GM21367 (cell line): Measurements from ENCODE around the gene MDN1.
"Not testable (repeated sequence)": the region's sequence is repeated elsewhere in the genome, so short reads cannot be mapped to it uniquely, and the experiment has no call there.

Experiments
- ATAC-seq: cut with Tn5 transposase; IDR thresholded peaks from one replicate; pipeline ENCODE4 v1.9.1; 2021; ENCODE audit not compliant: unreplicated experiment

The MDN1 gene

DNA sequence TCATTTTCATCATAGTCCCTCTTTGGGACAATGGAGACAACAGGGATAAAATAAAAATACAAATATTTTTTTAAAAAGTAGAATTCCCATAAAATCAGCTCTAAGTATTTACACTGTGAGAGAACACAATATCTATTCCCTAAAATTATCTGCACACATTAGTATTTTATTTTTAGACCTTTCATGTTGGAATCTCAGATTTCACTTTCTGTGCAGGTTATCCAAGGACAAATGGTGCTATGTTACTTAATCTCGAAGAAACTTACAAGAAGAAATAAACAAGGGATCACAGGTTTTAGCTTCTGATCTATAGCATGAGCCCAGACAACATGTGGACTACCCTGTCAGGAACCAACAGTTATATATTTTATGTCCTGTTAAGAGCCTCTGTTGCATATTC lies 158.0 kb downstream of the MDN1 start:
- ATAC-seq, result no peak

DNA sequence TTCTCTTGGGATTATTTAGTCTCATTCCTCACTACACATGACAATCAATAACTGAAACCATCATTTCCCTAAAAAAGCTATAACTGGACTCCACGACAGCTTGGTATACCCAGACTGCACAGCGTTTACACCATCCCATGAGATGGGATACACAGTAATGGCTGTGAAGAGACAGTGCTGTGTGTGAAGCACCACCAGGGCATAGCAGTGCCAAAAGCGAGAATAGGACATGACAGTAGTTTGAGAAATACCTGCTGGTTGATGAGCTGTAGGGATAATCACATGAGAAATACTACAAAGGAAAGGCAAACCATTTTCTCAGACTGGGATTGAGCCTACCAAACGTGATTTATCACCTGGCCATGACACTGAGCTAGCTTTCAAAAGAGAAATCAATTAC lies 158.6 kb downstream of the MDN1 start:
- ATAC-seq, result no peak

DNA sequence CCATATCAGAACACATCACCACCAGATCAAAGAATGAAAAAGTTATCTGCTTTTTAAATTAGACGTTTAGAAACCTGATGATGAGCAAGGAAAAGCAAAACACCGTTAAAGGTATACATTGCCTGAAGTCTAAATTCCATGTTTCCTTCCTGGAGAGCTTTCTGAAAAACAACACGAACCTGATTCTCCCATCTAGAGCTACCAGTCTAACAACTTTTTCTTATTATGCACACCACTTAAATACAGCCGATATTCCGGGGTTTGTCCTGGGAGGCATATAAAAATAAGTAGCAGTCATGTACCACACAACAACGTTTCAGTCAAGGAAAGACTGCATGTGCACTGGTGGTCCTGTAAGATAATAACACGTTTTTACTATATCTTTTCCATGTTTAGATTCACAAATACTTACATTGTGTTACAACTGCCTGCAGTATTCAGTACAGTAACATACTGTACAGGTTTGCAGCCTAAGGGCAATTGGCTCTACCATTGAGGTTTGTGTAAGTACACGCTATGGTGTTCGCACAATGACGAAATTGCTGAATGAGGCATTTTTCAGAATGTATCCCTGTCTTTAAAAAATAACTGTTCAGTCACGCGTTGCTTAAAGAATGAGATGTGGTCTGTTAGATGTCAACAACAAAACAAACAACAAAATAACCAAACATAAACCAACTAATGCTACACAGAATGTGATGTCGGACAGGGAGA lies 162.0 kb downstream of the MDN1 start:
- no peak for ATAC-seq

DNA sequence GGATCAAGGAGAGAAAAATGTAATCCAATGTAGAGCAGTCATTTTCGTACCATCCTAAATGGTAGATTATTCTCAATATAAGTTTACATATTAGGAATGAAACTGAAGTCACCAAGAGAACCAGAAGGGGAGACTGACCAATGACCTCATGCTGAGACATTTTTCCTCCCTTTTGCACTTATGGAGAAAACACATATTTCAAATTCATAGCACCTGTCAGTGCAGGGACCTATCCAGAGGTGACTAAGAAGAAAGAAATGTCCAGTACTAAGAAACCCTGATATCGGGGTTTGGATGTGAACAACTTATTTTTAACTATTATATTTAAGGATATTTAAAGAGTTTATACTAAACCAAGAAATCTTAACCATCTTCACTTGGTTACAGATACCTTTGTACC lies 164.5 kb downstream of the MDN1 start:
- ATAC-seq, result no peak

DNA sequence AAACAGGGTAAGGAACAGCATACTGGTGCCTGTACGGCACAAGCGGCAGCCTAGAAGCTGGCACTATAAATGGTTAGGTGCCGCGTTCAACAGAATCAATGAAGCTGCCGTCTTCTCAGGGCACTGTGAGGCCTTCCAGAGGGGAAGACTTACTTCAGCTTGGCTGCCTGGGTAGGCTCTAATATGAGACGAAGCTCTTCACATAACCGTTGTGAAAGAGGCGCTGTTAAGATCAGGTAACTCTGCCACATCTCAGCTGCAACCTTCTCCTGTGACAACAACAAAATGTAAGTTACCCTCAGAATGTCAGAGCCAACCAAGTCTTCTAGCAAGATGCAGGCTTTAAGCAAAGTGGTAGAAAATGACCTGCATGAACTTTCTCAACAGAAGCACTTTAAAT lies 169.0 kb downstream of the MDN1 start:
- ATAC-seq, result no peak

DNA sequence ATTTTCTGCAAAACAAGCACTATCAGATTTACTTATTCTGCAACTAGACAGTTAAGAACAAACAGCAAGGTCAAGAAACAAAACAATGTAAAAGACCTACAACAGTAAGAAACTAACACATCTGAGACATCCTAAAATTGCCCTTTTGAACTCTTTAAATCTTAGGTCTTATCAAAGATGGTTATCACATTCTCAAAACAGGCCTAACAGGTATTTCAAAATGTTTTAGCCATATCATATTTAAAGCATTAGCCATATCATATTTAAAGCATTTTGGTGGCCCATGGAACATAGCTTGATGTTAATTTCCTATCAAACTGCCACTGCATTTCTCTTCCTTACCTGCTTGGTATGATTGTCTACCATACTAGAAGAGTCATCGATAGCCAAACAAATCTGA lies 169.9 kb downstream of the MDN1 start:
- ATAC-seq, result no peak

DNA sequence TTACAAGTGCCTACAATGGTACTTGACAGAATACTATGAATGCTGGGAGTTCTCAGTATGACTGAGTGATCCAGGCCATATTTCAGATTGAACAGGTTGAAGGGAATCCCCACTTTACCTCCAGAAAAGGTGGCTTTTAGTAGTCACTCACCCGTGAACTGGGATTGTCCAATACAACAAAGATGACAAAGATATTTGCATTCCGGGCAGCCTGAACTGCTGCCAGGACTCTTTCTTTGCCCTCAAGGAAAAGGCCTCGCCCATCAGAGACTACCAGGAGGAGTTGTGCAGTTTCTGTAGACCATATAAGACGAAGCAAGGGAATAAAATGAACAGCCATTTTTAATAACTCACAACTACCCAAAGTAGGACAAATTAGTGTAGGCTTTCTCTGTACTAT lies 174.7 kb downstream of the MDN1 start:
- no peak for ATAC-seq

DNA sequence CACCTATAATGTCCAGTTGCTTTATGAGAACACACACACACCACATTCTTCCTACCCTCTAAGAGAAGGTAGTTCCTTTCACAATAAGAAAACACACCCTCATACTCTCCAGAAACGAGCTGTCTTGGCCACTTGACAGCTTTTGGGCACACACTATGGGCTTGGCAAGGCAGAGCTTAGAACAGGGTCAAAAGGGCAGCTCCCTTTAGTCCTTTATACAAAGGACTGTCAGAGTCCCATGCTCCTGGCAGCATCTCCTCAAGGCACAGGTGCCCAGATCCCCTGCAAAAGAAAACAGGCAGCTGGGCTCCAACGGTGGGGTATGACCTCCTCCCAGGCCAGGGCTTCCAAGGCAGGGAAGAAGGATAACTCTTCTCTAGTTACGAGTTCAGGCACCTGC lies 176.2 kb downstream of the MDN1 start:
- ATAC-seq, result no peak

DNA sequence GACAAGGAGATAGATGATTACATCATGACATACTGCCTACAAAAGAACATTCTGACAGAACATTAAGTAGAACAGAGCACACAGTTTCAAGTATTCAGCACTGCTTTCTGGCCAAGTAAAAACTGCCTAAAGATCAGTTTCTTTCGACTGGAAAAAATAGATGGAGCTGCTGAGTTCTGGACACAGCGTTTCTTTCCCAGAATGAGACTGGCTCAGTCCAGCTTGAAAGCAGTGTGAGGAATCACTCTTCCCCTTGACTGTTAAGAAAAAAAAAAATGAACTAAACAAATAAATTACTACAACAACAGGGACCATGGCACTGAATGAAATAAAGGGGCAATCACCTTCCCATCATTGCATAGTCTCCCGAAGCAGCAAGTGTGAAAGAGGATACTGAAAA lies 176.6 kb downstream of the MDN1 start:
- no peak for ATAC-seq

DNA sequence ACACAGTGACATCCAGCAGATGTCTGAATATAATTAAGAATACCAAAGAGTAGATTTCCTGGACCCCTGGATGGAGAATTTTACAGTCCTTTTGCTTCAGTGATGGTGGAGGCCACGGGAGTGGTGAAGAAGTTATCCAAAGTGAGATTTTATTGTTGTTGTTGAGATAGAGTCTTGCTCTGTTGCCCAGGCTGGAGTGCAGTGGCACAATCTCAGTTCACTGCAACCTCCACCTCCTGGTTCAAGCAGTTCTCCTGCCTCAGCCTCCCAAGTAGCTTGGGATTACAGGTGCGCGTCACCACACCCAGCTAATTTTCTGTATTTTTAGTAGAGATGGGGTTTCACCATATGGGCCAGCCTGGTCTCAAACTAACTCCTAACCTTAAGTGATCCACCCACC lies 178.0 kb downstream of the MDN1 start:
- not testable (repeated sequence) for ATAC-seq

DNA sequence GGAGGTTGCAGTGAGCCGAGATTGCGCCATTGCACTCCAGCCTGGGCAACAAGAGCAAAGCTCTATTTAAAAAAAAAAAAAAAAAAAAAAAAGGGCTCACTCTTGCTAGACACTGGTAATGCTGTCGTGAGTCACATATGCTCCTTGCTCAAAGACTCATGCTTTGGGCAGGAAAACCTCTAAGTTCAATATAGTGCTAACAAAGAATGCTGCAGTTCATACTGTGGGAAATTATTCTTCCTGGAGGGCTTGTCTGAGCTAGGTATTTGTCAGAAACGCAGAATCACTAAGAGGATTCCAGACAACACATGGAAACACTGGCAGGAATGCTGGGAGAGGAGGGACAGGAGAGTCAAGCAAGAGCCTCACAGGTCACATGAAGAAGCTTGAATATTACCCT lies 178.8 kb downstream of the MDN1 start:
- no peak for ATAC-seq

DNA sequence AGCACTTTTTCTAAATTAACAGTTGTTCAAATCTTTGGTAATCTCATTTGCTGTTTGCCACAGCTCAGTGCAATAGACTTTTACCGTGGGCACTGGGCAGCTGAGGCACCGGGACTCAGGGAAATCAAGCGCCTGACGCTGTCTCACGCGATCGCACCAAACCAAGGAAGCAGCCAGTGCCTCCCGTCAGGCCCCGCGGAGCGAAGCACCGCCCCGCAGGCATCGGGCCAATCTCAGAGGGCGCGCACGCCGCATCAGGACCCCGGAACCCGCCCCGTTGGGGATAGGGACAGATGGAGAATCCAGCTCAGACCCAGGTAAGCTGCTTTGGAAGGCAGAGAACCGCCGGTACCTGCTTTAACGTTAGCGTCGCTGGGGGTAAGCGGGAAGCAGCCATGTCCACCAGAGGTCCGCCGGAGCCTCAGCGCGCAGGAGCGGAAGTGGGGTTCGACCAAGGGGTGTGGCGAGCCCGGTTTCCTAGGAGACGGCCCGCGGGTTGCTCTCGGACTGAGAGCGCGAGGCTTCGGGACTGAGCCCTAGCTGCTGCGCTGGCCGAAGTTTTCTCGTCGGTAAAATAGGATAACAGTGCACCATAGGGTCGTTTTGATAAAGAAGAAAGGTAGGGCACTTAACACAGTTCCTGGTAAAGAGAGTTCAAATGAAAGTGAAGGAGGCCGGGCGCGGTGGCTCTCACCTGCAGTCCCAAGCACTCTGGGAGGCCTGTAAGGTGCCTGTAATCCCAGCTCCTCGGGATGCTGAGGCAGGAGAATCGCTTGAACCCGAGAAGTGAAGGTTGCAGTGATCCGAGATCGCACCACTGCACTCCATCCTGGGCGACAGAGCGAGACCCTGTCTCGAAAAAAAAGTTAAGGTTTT lies 181.0 kb downstream of the MDN1 start, which contains the start of gene LYRM2:
TSS of gene LYRM2 (minus strand) at position 428 of the 876 bp plus-strand sequence. CDS start at position 397, 31 bp downstream.
- peak; percentile 97 for ATAC-seq

DNA sequence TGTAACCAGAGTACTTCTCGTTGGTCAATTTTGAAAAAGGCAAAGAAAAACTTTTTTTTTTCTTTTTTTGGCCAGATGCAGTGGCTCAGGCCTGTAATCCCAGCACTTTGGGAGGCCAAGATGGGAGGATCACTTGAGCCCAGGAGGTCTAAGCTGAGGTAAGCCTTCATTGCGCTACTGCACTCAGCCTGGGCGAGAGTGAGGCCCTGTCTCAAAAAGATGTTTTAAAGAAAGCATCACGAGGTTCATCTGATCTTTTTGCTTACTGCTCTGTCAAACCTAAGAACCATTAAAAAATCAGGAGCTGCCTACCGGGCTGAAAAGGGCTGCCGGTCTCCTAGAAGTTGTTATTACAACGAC lies 181.7 kb downstream of the MDN1 start:
- no peak for ATAC-seq

DNA sequence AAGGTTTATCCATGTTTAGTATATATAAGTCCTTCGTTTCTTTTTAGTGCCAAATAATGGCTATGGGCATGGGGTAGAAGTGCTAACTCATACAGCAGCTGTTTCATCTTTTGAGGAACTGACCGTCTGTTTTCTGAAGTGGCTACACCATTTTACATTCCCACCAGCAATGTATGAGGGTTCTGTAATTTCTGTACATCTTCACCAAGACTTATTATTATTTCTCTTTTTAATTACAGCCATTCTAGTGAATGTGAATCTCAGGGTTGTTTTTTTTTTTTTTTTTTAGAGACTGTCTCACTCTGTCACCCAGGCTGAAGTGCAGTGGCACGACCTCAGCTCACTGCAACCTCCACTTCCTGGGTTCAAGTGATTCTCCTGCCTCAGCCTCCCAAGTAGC lies 183.2 kb downstream of the MDN1 start:
- not testable (repeated sequence) for ATAC-seq

DNA sequence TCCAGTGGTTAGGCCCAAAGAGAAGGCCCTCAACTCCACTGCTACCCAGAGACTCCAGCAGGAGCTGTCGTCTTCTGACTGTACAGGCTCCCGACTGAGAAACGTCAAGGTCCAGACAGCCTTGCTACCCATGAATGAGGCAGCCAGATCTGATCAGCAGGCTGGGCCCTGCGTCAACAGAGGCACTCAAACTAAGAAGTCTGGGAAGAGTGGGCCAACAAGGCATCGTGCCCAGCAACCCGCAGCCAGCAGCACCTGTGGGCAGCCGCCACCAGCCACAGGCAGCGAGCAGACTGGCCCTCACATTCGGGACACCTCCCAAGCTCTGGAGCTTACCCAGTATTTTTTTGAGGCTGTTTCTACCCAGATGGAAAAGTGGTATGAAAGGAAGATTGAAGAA lies 189.1 kb downstream of the MDN1 start:
- no peak for ATAC-seq

DNA sequence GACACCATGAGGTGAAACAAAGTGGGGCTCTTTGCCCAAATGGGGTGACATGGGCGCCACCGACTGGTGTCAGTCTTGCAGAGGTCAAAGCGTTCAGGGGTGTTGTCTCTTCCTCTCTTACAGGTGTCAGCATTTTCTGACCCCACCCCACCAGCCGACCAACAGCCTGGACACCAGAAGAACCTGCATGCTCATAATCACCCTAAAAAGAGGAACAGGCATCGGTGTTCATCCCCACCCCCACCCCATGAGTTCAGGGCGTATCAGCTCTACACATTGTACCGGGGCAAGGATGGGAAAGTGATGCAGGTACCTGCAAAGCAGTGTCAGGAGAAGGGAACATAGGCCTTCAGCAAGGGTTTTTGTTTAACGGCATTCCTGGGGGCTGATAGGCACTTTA lies 195.8 kb downstream of the MDN1 start:
- ATAC-seq, result no peak

DNA sequence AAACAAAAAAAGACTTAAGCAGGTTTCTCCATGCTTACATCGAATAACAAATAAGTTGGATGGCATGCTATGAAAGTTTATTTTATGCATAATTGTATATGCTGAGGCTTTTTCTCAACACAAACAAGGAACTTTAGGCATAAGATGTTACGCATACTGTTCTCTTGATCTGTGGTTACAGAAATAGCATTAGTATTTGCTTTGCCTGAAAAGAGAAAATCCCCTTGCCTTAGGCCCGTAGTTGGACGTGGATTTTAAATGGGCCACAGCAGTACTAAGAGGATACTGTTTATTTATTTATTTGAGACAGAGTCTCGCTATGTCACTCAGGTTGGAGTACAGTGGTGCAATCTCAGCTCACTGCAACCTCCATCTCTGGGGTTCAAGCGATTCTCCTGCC lies 200.0 kb downstream of the MDN1 start:
- no peak for ATAC-seq

DNA sequence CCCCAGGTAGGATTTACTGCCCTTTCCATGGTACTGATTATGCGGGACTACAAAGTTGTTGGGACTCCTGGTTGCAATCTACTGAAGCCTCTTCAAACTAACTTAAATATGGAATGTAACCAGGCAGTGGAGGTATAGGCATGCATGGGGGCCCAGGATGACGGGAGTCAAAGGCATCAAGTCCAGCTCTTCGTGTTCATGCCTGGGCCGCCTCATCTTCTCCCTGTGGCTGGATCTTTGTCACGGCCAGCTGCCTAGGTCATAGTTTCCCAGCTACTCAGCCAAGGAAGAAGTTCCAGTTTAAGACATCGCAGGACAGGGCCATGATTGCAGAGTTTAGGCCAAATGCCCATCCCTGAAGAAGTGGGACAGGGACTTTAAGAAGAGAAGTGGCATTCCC lies 201.6 kb downstream of the MDN1 start:
- ATAC-seq, result no peak

DNA sequence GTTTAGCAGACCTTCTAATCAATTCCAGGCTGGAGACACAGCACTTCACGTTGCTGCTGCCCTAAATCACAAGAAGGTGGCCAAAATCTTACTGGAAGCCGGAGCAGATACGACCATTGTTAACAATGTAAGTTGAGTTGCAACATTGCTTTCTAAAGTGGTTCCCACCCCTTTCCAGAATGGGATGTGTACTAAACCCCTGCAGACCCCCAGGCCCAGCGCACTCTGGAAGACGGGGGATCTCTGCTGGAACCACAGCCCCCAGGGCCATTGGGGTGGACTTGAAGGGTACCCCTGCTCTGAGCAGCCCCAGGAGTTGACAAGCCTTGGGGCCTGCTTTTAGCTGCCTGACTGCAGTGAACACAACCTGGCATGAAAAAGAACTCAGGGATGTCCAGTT lies 203.1 kb downstream of the MDN1 start:
- no peak for ATAC-seq

DNA sequence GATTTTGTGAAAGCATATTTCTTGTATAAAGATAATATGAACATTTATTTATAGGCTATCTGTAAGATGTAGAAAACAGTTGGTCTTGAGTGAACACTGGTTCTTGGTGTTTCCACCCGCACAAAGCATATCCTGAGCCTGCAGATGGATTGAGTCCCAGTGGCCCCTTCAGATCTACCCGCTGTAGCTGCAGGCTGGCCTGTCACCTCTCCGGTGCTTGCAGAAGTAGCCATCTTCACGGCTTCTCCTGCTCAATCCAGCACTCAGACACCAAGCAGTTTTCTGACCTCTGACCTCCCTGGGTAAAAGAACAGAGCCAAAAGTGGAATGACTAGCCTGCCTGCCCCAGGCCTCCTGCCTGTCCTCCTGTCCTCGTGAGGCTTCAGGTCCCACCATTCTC lies 203.7 kb downstream of the MDN1 start:
- no peak for ATAC-seq

DNA sequence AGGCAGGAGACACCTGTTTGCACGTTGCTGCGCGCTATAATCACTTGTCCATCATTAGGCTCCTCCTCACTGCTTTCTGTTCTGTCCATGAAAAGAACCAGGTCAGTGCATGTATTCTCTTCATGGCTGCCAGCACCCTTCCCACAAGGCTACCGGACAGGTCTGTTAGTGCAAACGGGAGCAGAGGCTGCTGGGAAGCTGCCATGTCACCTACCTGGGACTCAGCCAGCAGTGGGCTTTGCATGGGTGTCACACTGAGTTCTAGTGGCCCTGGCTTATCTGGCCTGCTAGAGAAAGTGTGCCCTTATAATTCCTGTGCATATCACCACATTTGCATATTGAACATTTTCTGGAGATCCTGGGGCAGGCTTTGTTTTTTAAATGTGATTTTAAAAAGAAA lies 205.8 kb downstream of the MDN1 start:
- no peak for ATAC-seq

DNA sequence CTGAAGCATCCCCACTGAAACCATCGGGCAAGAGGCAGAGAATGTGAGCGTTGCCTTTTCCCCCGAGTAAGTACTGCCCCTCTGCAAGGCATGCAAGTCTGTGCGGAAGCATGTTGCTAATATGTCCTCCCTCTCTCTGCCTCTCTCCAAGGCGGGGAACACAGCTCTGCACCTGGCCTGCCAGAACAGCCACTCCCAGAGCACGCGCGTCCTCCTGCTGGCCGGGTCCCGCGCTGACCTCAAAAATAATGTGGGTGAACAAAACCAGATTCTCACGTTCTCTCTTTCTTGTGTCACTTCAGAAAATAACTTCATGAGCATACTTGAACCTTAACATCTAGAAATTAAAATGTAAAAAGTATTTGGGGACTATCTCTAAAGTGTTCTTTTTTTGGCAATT lies 207.5 kb downstream of the MDN1 start:
- ATAC-seq, result no peak

DNA sequence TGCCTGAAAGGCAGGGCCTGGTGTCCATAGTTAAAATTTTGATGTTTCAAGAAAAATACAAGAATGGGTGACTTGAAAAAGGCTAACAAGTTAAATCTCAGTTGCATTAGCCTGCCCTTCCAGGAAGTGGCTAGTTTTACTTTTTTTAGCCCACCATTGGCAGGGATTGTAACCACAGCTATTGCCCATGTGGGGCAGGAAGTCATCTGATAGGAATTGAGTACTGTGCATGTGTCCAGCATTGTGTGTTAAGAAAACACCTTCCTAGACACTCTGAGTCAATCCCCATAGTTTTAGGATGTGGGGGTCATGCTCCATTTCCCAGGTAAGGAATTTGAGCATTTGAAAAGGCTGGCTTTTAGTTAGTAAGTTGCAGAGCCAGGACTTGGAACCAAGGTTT lies 207.9 kb downstream of the MDN1 start:
- no peak for ATAC-seq
